GM04504 (cell line): ENCODE measurements around the gene TEDDM1.
"Not testable (repeated sequence)": the region's sequence is repeated elsewhere in the genome, so short reads cannot be mapped to it uniquely, and the experiment has no call there.

ENCODE experiments used
- DNase-seq: peaks from one replicate; pipeline ENCODE4 v3.0.0-alpha.2; 2012; ENCODE audit warnings: low read depth

The TEDDM1 gene, protein sequence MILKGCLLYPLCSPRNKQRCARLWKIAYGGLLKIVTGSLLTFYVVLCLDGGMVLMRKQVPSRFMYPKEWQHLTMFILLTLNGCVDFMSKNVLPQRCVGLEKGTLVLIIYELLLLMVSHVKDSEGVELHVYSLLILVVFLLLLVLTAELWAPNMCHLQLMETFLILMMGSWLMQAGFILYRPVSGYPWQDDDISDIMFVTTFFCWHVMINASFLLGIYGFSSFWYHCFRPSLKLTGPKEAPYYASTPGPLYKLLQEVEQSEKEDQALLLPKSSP

DNA sequence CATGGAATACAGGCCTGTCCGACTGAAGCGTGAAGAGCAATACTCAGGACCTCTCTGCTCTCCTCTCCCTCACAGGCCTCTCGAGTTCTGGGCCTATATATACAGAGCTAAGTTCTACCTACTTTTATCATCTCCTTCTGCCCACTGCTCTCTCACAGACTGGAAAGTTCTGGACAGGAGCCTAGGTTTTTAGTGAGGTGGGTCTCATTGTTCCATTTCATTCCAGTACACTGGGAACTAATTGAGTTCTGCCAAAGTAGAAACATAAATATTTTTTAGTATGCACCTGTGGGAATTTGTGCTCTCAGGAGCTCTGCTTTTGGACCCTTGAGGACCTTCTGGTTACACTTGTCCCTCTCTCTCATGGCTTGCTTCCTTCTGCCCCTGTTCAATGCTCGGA lies at the start of gene TEDDM1:
Gene TEDDM1 (minus strand): TSS at position 101 of the 400 bp plus-strand sequence. CDS start 182 bp downstream, outside the sequence.
- DNase-seq: no peak

DNA sequence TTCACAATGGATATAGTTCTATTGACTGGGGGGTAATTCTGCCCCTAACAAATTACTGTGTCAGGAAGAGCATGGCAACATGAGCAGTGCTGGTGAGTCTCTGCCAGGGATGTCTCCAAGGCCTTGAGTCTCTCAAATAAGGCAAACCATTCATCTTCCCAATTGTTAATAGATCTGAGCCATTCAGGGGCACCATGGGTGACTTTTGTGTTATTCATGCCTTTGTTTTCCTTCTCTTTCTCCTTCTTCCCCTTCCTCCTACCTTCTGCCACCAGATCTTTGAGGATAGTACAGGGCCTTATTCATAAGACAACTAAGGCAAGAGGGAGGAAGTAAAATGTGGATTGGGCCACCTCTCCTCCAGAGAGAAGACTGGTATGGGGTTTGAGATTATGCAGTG lies 49.6 kb upstream of the TEDDM1 start, which contains the start of gene RGSL1:
Gene RGSL1 (plus strand): TSS at position 60 of the 400 bp plus-strand sequence. CDS start 20 bp downstream, at position 80.
- no peak for DNase-seq

DNA sequence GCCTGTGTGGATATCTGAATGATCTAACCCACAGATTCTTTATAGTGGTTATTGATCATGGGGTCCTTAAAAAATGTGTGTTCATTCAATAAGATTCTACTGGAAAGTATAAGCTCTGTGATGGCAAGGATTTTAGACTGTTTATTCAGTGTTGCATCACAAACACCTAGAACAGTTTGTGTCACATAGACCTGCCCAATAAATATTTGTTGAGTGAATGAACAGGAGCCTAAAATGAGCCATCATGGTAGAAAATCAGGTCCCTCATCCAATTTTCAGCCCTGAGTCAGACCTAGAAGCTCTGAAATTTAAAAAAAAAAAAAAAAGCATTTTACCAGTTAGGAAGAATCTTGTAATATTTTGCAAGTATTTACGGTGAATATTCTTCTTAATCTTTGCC lies 47.2 kb upstream of the TEDDM1 start:
- DNase-seq: no peak

DNA sequence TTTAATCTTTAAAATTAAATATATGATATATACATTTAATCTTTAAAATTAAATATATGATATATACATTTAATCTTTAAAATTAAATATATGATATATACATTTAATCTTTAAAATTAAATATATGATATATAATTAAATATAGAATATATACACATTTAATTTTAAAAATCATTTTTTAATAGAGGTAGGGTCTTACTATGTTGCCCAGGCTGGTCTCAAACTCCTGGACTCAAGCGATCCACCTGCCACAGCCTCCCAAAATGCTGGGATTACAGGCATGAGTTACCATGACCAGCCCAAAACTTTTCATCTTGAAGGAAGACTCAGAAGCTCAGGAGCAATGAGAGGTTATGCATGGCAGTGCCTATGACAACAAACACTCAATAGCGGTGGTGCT lies 46.7 kb upstream of the TEDDM1 start:
- DNase-seq: not testable (repeated sequence)

DNA sequence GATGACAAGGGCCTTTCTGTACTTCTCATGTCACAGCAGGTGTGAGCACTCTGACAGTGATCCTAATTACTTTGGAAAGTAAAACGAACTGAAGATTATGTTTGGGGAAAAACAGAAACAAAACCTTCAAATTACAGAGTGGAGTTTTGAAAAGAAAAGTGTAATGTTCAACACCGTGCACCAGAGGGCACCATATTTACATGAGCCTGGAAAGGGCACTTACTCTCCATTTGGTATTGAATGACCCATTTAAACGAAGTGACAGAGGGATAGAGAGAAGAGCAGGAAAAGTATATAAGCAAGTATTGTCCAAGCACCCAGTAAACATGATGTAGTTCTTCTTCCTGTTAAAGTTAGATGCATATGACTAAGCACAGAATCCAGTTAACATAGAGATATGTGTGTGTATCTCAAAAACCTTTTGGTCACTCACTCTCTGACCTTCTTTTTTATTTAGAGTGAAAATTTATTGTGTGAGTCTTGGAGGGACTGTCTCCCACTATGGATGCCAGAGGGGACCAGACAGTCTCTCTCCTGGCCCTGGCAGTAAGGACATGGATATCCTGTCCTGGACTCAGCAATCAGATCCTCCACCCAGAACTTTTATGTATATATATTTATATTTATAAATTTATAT lies 45.7 kb upstream of the TEDDM1 start:
- DNase-seq: peak; percentile 11

DNA sequence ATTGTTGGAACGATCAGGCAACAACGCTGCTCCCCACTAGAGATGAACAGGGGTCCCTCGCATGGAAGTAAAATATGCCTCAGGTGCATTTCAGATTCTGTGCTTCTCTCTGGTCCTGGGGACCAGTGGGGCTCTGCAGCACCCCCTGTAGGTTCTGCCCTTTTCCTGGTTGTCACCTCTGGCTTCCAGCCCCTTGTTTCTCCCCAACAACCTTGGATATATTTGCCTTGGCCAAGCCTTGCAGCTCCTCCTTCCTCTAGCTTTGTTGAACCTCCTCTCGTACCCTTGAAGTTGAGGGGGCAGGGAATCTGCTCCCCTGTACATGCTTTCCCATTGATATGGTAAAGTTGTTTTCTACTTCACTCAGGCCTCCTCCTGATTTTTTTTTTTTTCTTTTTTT lies 44.0 kb upstream of the TEDDM1 start:
- no peak for DNase-seq

DNA sequence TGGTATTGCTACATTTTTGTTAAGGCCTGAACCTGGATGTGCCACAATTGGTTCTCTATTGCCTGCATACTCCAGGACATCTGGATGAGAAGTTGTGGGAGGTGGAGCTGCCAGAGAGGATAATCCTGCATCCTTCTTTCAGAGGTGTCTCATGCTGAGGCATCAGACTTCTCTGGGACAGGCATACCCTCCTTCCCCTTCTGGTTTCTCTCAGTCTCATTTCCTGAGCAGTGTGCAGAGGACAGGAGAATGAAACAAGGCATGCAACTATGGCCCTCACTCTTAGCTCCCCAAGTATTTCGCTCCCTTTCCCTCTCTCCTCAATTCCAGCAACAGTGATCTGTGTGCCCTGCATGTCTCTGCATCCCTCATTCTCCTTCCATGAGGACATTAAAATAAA lies 41.9 kb upstream of the TEDDM1 start:
- no peak for DNase-seq

DNA sequence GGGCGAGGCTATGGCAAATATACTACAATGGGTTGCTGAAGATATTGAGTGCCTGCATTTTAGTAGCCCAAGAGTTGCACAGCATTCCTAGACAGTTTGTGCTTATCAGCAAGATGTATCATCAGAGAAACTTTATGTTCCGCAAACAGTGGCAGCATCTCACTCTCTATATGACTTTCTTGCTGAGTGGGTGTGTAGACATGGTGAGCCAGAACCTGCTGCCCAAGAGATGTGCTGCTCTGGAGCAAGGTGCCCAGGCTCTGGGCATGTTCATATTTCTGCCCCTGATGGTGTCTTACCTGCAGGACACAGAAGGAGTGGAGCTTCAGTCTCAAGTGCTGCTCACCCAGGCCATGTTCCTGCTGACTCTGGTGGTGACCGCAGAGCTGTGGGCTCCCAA lies 41.3 kb upstream of the TEDDM1 start:
- DNase-seq: no peak

DNA sequence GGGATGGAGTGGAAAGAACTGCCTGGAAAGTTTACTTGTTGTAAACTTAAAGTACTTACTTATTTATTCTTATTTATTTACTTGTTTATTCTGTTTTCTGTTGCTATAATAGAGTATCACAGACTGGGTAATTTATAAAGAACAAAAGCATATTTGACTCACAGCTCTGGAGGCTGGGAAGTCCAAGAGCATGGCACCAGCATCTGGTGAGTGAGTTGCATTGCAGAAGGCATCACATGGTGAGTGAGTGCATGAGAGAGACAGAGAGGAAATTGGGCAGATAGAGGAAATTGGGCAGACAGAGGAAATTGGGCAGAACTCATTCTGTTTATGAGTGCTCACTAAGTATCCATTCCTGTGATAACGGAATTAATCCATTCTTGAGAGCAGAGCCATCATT lies 37.9 kb upstream of the TEDDM1 start:
- no peak for DNase-seq

DNA sequence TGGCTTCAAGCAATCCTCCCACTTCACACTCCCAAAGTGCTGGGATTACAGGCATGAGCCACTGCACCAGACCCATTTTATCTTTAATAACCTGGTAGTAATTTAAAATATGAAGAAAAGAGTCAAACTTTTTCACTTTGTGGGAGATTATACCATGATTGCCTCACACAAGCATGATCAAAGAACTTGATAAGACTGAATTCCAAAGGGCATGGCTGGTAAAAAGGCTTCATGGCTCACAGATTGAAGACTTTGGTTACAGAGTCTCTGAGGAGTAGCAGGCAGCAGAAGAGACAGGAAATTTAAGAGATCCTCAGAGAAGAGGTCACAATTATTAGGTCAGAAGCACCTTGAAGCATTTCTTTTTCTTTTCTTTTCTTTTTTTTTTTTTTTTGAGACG lies 33.1 kb upstream of the TEDDM1 start:
- no peak for DNase-seq

DNA sequence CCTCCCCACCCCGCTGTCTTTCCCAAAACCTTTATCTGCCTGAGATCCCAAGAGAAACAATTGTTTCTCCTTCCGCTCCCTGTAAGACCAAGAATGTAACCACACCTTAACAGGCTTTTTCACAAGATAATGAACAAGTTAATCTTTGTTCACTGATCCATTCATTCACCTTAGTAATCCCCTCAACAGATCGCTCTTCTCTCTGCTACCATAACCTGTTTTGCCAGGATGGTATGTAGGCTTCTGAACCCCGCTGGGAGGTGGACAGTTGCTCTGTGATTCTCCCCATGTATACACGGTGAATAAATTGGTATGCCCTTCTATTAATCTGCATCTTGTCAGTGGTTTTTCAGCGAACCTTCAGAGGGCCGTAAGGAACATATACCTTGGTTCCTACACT lies 30.8 kb upstream of the TEDDM1 start:
- no peak for DNase-seq

DNA sequence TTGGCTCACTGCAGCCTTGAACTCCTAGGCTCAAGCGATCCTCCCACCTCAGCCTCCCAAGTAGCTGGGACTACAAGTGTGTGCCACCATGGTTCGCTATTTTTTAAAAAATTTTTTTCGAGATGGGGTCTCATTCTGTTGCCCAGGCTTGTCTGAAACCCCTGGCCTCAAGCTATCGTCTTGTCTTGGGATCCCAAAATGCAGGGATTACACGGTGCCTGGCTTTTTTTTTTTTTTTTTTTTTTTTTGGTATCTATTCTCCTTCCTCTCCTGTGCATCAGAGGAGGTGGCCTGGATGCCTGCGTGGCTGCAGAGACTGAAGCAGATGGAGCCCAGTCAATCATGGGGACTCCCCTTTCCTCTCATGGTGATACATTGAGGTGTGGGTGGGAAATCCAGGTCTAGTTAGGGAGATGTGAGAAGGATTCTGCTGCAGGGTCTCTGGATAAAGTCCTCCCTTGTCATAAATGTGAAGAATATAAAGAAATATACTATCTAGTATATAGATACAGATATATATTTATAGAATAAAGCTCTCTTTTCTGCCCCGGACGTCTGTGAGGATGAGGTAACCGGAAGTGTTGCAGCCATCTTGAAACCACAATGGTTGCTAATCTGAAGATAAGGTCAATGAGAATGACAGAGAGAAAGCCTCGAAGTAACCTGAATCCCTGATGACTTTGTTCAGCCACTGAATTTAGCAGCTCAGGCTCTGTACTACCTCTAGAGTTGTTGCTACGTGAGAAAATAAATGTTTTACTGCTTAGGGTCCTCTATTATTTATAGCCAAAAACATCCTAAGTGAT lies 30.0 kb upstream of the TEDDM1 start:
- DNase-seq: no peak

DNA sequence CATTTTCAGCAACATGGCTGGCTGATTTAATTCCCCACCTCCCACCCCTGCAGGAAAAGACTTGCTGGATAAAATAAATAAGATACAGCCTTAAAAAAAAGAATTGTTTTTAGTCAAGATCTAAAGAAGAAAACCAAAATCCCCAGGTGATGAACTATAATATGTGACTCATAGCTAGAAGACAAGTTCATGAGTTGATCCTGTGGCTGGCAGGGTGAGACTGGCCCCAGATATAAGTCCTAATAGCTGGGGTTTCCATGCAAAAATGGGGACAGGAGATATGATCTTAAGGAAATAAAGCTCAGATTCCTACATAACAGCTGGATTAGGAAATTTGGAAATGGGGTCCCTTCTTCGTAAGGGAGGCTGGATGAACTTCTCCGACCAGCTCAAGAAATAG lies 27.6 kb upstream of the TEDDM1 start:
- no peak for DNase-seq

DNA sequence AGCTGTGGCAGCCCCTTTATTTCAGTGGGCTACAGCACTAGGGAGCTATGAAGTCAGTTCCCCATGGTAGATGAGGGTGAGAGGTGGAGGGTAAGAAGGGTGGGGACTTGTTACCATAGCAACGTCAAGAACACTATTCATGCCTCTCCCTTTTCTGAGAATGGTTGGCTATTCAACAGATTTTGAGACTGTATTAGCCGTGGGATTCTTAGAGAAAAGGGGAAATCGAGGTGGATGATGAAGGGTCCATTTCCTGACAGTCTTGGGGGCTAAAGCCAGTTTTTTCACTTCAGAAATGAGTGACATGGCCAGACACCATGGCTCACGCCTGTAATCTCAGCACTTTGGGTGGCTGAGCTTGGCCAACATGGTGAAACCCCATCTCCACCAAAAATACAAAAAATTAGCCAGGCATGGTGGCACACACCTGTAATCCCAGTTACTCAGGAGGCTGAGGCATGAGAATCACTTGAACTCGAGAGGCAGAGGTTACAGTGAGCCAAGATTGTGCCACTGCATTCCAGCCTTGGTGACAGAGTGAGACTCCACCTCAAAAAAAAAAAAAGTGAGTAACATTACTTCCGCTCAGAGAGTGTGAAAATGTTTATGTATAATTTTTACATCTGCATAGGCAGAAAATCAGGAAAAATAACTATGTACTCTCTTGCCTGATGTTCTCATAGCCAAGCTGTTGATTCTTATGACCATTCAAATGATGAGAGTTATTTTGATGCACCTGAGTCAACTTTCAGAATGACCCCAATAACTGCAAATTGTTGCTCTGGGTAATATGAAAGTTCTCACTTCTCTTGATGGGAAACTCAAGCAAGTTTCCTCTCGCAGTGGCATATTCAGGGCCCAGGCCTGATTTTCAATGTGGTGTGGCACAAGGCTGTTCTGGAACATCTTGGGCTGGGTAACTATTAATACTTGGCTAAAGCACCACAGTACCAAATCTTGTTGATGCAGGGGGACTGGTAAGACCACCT lies 26.3 kb upstream of the TEDDM1 start:
- DNase-seq: no peak

DNA sequence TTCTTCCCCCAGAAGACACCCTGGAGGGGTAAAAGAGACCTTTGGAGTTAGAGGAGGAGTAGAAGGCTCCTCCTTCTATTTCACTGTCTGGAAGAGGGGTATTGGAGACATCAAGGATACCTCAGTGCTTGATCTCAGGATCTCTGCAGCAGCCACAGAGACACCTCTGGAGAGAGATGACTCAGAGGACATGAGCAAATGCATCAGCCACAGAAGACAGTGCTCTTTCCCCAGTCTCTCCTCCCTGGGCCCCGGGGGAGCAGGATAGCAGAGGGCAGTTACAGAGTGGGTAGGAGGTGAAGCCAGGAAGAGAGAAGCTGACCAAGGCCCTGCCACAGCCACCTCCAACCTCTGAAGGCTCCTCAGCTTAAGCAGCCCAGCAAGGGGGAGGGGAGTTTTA lies 15.3 kb upstream of the TEDDM1 start:
- DNase-seq: no peak

DNA sequence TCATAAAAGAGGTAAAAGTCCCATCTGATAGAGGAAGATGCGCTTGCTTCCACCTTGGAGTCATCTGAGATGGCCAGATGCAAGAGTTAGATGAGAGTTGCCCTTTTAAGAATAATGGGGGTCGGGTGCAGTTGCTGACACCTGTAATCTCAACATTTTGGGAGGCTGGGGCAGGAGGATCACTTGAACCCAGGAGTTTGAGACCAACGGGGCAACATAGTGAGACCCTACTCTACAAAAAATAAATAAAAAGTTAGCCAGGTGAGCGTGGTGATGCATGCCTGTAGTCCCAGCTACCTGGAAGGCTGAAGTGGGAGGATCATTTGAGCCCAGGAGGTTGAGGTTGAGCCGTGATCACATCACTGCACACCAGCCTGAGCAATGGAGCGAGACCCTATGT lies 13.5 kb upstream of the TEDDM1 start:
- DNase-seq: no peak

DNA sequence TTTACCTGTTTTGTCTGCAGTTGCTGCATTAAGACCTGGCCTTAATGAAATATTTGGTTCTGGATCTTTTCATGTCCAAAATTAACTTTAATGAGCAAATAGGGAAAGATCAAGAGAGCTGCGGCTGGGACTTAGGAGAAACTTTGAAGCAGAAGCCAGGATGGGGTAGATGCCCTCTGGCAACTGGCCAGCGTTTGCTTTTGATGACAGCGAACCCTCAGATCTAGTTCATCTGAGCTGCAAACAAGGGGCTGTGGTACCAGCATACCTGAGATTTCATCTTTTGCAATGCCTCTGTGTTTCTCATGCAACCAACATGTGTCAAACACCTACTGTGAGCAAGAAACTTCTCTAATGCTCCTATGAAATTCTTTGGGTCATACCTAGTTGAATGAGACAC lies 13.0 kb upstream of the TEDDM1 start:
- DNase-seq: no peak

DNA sequence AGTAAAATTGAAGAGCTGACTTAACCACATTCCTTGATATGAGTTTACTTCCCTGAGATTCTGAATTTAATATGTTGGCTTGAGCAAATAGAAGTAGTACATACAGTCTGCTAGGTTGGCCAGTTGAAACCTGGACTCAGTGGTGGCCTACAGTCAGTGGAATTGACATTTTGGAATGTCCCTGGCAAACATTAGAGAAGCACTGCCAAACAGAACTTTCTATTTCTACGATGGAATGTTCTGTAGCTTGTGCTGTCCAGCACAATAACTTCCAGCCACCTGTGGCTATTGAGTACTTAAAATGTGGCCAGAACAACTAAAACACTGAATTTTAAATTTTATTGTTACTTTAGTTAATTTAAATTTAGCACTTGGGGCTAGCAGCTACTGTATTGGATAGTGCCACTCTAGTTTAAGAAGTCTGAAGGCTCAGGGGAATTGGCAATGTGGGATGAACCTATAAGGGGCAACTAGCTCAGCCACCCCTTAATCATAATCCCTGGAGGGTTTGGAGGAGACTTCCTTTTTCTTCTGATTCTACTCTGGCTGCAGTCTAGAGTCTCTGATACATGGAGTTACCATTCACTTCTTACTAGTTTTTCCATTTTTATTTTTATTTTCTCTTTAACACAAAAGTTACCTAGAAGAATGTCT lies 10.3 kb upstream of the TEDDM1 start:
- no peak for DNase-seq

DNA sequence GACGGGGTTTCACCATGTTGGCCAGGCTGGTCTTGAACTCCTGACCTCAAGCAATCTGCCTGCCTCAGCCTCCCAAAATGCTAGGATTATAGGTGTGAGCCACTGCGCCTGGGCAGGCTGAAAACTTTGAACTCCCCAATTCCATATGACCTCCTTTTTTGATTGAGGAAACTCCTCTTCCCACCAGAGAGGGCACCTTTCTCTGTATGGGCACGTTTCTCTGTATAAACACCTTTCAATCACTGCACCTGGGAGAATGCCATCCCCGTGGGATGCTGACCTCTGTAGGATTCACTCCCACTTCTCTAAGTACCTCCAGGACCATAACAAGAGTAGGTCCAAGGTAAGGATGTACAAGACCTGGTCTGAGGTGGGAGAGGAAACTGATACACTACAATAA lies 9.7 kb upstream of the TEDDM1 start:
- no peak for DNase-seq

DNA sequence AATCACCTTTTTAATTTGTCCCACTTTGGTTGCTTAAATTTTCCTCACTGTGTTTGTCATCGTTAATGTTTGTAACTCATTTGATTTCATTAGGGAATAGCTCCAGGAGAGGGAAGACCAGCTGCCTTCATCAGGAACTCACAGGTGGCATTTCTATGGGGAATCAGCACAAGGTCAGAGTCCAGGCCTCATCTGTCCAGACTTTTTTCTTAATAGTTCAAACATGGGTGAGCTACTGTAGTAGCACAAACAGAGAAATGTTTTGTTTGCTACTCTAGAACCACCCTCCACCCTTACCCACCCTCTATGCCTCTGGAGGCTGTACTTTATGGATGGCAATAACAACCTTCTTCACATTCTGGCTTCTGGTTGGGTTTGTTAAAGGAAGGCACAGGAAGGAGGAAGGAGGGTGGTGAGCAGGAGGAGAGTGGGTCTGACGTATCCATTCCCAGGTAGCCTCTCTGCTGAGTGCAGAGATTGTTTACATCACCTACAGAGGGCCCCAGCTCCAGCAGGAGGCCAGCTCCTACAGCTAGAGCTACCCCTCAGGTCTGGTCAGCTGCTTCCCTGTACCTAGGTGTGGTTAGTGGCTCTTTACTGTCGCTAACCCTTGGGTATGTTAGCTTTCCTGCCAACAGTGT lies 8.1 kb upstream of the TEDDM1 start:
- DNase-seq: no peak

DNA sequence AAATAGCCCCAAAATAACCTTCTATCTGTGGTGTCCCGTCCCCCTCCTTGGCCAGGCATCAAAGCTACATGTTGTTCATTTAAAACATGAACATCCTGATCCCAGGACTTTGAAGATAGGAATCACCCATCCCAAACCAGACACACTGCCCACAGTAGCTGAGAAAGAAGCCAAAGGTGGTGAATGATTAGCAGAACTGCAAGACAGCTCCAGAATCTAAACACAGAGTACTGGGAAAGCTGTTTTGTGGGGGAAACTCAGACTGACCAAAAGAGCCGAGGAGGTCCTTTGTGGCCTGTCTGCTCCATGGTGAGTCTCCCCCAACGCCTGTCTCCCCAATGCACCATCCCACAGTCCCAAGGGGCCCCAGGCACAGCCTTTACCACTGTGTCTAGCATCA lies 7.3 kb upstream of the TEDDM1 start:
- DNase-seq: no peak
